ENCODE measurements around the gene OR2AG2. TPM values are rescaled to one million over a fixed set of nuclear protein-coding genes. Genes with fewer than 3 reads are reported as not detected.

Gene OR2AG2
- not detected for total RNA-seq

GRCh38 chr11:6771926-6772893, at the start of gene OR2AG2:
OR2AG2 (minus strand) TSS chr11:6771976; CDS start chr11:6768957, 3,019 bp downstream.
- no peaks in the 10 kb centered on the region for H3K9me3 ChIP-seq
- no peaks in the 10 kb centered on the region for H3K36me3 ChIP-seq
- in situ Hi-C loops (cut with MboI; ENCODE audit: low sequenced_read_pairs in 4 of 4) (no loop called here), intact Hi-C loops (cut with DNase I; ENCODE audit: low total_unique reads) (no loop called here)
- TF ChIP-seq POLR2A (IDR thresholded peaks at IDR 0.05) (no peak), CTCF (IDR thresholded peaks at IDR 0.05 in 4 of 5, conservative IDR thresholded peaks at IDR 0.05 in 1 of 5) (no peak)
- ATAC-seq (no peak), DNase-seq (no peak)
- no peak within 1 kb of the TSS for H3K4me3 ChIP-seq
- H3K27me3 ChIP-seq, result no peaks in the 10 kb centered on the region
- no peaks in the 10 kb centered on the region for H3K4me1 ChIP-seq
- no peak within 1 kb of the TSS for H3K27ac ChIP-seq

GRCh38 chr11:6818967-6819366, 47.2 kb upstream of the OR2AG2 start:
- Histone ChIP-seq H3K27me3 (no peaks in the 10 kb centered on the region), H3K36me3 (no peaks in the 10 kb centered on the region), H3K9me3 (no peaks in the 10 kb centered on the region), H3K27ac (no peak overlapping the region), H3K4me1 (no peaks in the 10 kb centered on the region), H3K4me3 (no peak overlapping the region)
- intact Hi-C loops (cut with DNase I; ENCODE audit: low total_unique reads), result loop anchor here (10.0 kb wide), 1 partner anchor 456 kb away; no protein-coding TSS in a partner anchor
- TF ChIP-seq POLR2A (IDR thresholded peaks at IDR 0.05), result no peak
- no peak for TF ChIP-seq CTCF (IDR thresholded peaks at IDR 0.05 in 4 of 5, conservative IDR thresholded peaks at IDR 0.05 in 1 of 5)
- in situ Hi-C loops (cut with MboI; ENCODE audit: low sequenced_read_pairs in 4 of 4), result no loop called here
- ATAC-seq (no peak), DNase-seq (no peak)

GRCh38 chr11:6817694-6818093, 45.9 kb upstream of the OR2AG2 start:
- in situ Hi-C loops (cut with MboI; ENCODE audit: low sequenced_read_pairs in 4 of 4), result no loop called here
- Histone ChIP-seq H3K36me3 (no peaks in the 10 kb centered on the region), H3K4me1 (no peaks in the 10 kb centered on the region), H3K4me3 (no peak overlapping the region), H3K27ac (no peak overlapping the region), H3K9me3 (no peaks in the 10 kb centered on the region), H3K27me3 (no peaks in the 10 kb centered on the region)
- ATAC-seq (no peak), DNase-seq (no peak)
- intact Hi-C loops (cut with DNase I; ENCODE audit: low total_unique reads), result loop anchor here (10.0 kb wide), 1 partner anchor 457 kb away; no protein-coding TSS in a partner anchor
- TF ChIP-seq POLR2A (IDR thresholded peaks at IDR 0.05) (no peak), CTCF (IDR thresholded peaks at IDR 0.05 in 4 of 5, conservative IDR thresholded peaks at IDR 0.05 in 1 of 5) (no peak)

- Histone ChIP-seq H3K9me3 (no peaks in the 10 kb centered on the region), H3K4me3 (no peak overlapping the region), H3K36me3 (no peaks in the 10 kb centered on the region), H3K4me1 (no peaks in the 10 kb centered on the region), H3K27me3 (no peaks in the 10 kb centered on the region), H3K27ac (no peak overlapping the region)
- intact Hi-C loops (cut with DNase I; ENCODE audit: low total_unique reads), result loop anchor here (10.0 kb wide), 1 partner anchor 461 kb away; no protein-coding TSS in a partner anchor
- ATAC-seq (no peak), DNase-seq (no peak)
- TF ChIP-seq CTCF (IDR thresholded peaks at IDR 0.05 in 4 of 5, conservative IDR thresholded peaks at IDR 0.05 in 1 of 5) (no peak), POLR2A (IDR thresholded peaks at IDR 0.05) (no peak)
- in situ Hi-C loops (cut with MboI; ENCODE audit: low sequenced_read_pairs in 4 of 4), result no loop called here
Measured at GRCh38 chr11:6813656-6814055, 41.9 kb upstream of the OR2AG2 start.

Data from gastrocnemius medialis (tissue), 4 donors.